GM21737 (cell line): ENCODE data around the gene CBX4.

ENCODE experiments used
- ATAC-seq: cut with Tn5 transposase; IDR thresholded peaks from one replicate; pipeline ENCODE4 v1.9.1; 2021; ENCODE audit warnings: mild to moderate bottlenecking, moderate library complexity; ENCODE audit not compliant: unreplicated experiment

Gene CBX4

GRCh38 chr17:79842656-79843473, 3.6 kb upstream of the CBX4 start:
- ATAC-seq: no peak

- no peak for ATAC-seq
Observed at GRCh38 chr17:79842136-79842655, 3.0 kb upstream of the CBX4 start.

- ATAC-seq: no peak
Observed at GRCh38 chr17:79841369-79842135, 2.3 kb upstream of the CBX4 start.

- no peak for ATAC-seq
Observed at GRCh38 chr17:79840989-79841286, 1.7 kb upstream of the CBX4 start.

GRCh38 chr17:79840269-79840988, 1.2 kb upstream of the CBX4 start:
- no peak for ATAC-seq

GRCh38 chr17:79838522-79839274, 542 bp downstream of the CBX4 start:
- ATAC-seq: peak; percentile 22

GRCh38 chr17:79837888-79838521, 1.2 kb downstream of the CBX4 start:
- ATAC-seq: no peak

- no peak for ATAC-seq
Observed at GRCh38 chr17:79836972-79837887, 2.0 kb downstream of the CBX4 start.

- no peak for ATAC-seq
Observed at GRCh38 chr17:79836510-79836971, 2.7 kb downstream of the CBX4 start.

GRCh38 chr17:79835953-79836509, 3.2 kb downstream of the CBX4 start:
- no peak for ATAC-seq

- no peak for ATAC-seq
Observed at GRCh38 chr17:79835470-79835899, 3.8 kb downstream of the CBX4 start.

- ATAC-seq: no peak
Observed at GRCh38 chr17:79834565-79835469, 4.4 kb downstream of the CBX4 start.

GRCh38 chr17:79833744-79834564, 5.3 kb downstream of the CBX4 start:
- ATAC-seq: no peak

GRCh38 chr17:79833110-79833450, 6.2 kb downstream of the CBX4 start:
- no peak for ATAC-seq

GRCh38 chr17:79832218-79833109, 6.8 kb downstream of the CBX4 start:
- no peak for ATAC-seq
